Right atrium auricular region (tissue), 2 donors: ENCODE results near the gene NEU4. TPM values are rescaled to one million over a fixed set of nuclear protein-coding genes. Genes with fewer than 3 reads are reported as not detected.
"Not testable (repeated sequence)": the region's sequence is repeated elsewhere in the genome, so short reads cannot be mapped to it uniquely, and the experiment has no call there.

Experiments
- DNase-seq: peaks from one replicate; pipeline ENCODE4 v3.0.0-alpha.2; 2019; ENCODE audit warnings: low spot score
- H3K27ac ChIP-seq, 2 donors: fragments of 200-600 bp; sonication (generic); 1 replicate in 1 of 2; 2 replicates in 1 of 2; pipeline ENCODE4 v1.5.1; 2016 to 2019
- H3K27me3 ChIP-seq, 2 donors: fragments of 200-600 bp; sonication (generic); one replicate each; pipeline versions ENCODE4 v1.5.1 to v1.6.0; 2017 to 2019
- H3K36me3 ChIP-seq: fragments of 200-600 bp; sonication (generic); one replicate; pipeline ENCODE4 v1.5.1; 2016
- H3K4me1 ChIP-seq, 2 donors: fragments of 200-600 bp; sonication (generic); one replicate each; pipeline versions ENCODE4 v1.5.1 to v1.6.0; 2017 to 2019
- H3K4me3 ChIP-seq, 2 donors: fragments of 200-600 bp; sonication (generic); 1 replicate in 1 of 2; 2 replicates in 1 of 2; pipeline ENCODE4 v1.5.1; 2017 to 2019; ENCODE audit warnings: mild to moderate bottlenecking in 1 of 2, moderate library complexity in 1 of 2
- H3K9me3 ChIP-seq, 2 donors: fragments of 200-600 bp; sonication (generic); one replicate each; pipeline ENCODE4 v1.5.1; 2019
- total RNA-seq, 2 donors: library from RNA; depleted of rRNA; stranded (reverse); fragments of >200 nt; gene quantifications; one replicate each; pipeline ENCODE4 v1.1.0, GENCODE V29; 2016
- TF ChIP-seq, protein P1 (sequence below), 2 donors: fragments of 200-600 bp; sonication (generic); IDR thresholded peaks; one replicate each; pipeline ENCODE4 v1.5.1; 2019; ENCODE audit warnings: antibody characterized with exemption in 2 of 2

The NEU4 gene
- total RNA-seq, 2 donors from 2014 or later: 0.31 TPM; not detected in 1

DNA sequence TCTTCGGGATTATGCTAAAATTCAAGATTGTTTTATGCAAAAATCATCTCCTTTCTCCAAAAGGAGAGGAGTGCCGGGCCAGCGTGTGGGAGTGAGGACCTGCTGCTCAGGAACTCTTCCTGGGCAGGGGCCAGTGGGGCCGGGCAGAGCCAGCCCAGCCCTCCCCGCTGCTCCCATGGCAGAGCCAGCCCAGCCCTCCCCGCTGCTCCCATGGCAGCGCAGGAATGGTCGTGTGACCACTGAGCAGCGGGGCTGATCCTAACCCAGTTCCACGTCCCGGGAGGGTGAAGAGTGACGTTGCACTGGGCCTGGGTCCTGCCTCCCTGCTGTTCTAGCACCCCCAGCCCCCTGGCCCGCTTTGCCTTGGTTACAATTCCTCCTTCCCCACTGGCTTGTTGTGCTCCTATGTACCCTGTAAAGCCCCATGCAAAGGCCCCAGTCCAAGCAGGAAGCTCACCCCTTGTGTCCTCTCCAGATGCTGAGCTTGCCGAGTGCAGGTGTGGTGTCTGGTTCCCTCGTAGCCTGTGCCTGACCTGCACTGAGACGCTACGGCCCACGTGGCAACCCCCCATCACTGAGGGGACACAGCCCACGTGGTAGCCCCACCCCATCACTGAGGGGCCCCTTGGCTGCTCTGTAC lies 11.4 kb upstream of the NEU4 start:
- Histone ChIP-seq H3K4me1 (no peaks in the 10 kb centered on the region), H3K27ac (no peak overlapping the region), H3K9me3 (no peaks in the 10 kb centered on the region), H3K27me3 (no peaks in the 10 kb centered on the region), H3K36me3 (no peaks in the 10 kb centered on the region), H3K4me3 (no peak overlapping the region)
- TF ChIP-seq, protein P1, sequence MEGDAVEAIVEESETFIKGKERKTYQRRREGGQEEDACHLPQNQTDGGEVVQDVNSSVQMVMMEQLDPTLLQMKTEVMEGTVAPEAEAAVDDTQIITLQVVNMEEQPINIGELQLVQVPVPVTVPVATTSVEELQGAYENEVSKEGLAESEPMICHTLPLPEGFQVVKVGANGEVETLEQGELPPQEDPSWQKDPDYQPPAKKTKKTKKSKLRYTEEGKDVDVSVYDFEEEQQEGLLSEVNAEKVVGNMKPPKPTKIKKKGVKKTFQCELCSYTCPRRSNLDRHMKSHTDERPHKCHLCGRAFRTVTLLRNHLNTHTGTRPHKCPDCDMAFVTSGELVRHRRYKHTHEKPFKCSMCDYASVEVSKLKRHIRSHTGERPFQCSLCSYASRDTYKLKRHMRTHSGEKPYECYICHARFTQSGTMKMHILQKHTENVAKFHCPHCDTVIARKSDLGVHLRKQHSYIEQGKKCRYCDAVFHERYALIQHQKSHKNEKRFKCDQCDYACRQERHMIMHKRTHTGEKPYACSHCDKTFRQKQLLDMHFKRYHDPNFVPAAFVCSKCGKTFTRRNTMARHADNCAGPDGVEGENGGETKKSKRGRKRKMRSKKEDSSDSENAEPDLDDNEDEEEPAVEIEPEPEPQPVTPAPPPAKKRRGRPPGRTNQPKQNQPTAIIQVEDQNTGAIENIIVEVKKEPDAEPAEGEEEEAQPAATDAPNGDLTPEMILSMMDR (IDR thresholded peaks at IDR 0.05): no peak
- DNase-seq: peak; percentile 44

DNA sequence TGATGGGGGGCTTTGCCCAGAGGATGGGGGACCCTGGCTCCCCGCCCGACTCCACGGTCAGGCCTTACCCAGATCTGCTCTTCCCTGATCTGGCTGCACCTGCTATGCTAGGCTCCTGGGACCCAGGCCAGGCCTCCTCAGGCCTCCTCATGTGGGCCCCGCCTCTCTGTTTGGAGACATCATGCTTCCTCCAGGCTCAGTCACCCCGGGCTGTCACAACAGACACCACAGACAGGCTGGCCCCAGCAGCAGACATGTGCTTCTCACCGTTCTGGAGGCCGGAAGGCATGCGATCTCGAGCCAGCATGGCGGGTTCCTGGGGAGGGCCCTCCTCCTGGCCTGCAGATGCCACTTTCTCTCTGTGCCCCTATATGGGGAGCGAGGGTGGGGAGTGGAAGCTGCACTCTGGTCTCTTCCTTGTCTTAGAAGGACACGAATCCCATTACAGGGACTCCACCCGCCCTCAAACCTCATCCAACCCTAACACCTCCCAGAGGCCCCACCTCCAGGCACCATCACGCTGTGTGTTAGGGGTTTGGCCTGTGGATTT lies 10.8 kb upstream of the NEU4 start:
- Histone ChIP-seq H3K4me1 (peaks cover 0 to 3% of the 10 kb centered on the region in 2 donors), H3K36me3 (no peaks in the 10 kb centered on the region), H3K9me3 (no peaks in the 10 kb centered on the region), H3K4me3 (no peak overlapping the region), H3K27ac (no peak overlapping the region), H3K27me3 (no peaks in the 10 kb centered on the region)
- TF ChIP-seq, protein P1 (IDR thresholded peaks at IDR 0.05): no peak
- DNase-seq: peak; percentile 42

DNA sequence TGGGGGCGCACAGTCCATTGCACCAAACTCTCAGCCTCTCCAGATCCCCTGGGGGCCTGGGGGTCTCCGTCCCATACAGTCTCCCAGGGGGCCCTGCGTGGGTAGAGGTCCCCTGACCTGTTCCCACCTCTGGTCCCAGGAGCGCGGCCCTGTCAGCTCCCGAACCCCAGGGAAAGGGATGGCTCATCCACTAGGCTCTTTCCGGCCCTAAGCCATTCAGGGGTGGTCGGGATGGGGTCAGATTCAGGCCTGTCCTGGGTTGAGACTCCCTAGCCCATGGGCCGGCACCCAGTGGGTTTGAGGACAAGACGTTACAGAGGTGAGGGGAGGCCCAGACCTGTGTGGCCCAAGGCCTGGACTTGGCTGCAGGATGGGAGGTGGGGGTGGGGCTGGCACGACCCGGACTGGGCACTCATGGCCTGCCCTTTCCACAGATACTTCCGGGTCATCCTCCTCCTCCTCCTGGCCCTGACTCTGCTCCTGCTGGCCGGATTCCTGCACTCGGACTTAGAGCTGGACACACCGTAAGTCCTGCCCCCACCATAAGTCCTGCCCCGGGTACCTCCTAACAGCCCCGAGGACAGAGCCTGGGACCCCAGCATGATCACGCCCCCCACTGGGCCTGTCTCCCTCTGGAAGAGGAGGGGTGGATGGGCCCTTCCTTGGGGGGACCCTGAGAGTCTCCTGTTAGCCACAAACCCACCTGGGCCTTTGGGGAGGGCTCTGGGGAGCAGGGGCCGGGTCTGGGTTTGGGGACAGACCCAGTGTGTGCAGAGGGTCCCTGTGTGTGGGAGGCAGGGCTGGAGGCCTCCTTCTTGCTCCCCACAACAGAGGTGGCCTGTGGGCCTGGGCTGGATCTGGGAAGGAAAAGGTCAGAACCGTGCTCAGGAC lies 10.1 kb upstream of the NEU4 start:
- H3K9me3 ChIP-seq: no peaks in the 10 kb centered on the region
- H3K27ac ChIP-seq: no peak overlapping the region
- no peak overlapping the region for H3K4me3 ChIP-seq
- H3K27me3 ChIP-seq: no peaks in the 10 kb centered on the region
- TF ChIP-seq, protein P1 (IDR thresholded peaks at IDR 0.05): no peak
- DNase-seq: peak; percentile 46
- no peaks in the 10 kb centered on the region for H3K36me3 ChIP-seq
- H3K4me1 ChIP-seq: peaks cover 0 to 10% of the 10 kb centered on the region in 2 donors

DNA sequence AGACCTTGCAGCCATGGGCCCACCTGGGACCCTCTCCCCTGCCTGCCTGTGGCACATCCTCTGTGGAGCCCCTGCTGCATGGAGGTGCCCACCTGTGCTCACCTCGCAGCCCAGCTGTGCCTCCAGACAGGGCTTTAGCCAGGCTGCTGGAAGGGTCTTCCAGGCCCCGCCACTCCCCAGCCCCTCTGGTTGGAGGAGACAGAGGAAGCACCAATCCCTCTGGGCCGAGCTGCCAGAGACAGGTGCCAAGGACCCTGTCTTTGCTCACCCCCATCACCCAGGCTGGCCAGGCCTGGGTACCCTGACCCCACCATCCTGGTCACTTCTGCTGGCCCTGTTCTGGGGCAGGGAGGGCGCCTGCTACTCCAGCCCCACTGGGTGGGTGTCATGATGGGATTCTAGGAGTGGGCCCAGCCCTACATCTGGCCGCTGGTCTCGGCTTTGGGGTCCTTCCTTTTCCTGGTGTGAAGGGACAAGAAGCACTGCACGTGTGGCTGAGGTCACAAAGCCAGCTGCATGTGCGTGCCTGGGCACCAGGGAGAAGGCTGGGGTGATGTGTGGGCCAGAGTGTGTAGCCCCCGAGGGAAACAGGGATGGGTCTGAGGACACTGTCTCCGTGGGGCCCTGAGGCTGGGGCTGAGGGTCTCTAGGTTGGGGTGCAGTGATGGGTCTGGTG lies 9.3 kb upstream of the NEU4 start:
- DNase-seq: peak; percentile 53
- Histone ChIP-seq H3K4me3 (no peak overlapping the region), H3K27ac (no peak overlapping the region), H3K27me3 (no peaks in the 10 kb centered on the region), H3K9me3 (no peaks in the 10 kb centered on the region), H3K4me1 (peaks cover 0 to 18% of the 10 kb centered on the region in 2 donors), H3K36me3 (no peaks in the 10 kb centered on the region)
- TF ChIP-seq, protein P1 (IDR thresholded peaks at IDR 0.05): no peak

DNA sequence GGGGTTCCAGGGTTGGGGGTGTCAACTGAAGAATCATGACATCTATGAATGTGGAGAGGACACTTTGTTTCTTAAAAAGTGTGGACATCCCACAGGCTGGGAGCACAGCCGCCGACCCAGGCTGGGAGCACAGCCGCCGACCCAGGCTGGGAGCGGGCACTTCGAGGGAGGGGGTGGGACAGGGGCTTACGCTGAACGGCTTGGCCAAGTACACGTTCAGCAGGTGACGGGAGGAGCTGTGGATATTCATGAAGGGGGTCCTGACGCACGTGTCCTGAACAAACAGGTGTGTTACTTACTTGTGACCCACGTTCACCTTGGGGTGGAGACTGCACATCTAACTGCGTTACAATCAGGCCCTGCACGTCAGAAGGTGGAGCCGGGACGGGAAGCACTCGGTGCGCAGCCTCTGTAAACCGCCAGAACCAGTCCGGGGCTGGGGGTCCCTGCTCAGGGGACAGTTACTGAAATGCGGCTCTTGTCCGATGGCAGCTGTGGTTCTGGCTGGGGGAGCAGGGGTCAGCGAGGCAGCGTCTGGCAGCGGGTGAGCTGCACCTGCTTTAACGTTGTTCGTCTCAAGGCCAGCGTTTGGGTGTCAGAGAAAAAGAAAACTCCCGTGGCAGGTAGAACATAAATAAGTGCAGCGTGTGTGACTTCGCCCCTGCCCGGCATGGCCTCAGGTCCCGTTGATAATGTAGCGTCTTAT lies 8.6 kb upstream of the NEU4 start:
- DNase-seq: peak; percentile 44
- not testable (repeated sequence) for H3K27me3 ChIP-seq, H3K4me3 ChIP-seq, H3K9me3 ChIP-seq, H3K27ac ChIP-seq, H3K36me3 ChIP-seq
- H3K4me1 ChIP-seq: peaks cover 0 to 21% of the 10 kb centered on the region in 2 donors
